C4-2B (cell line): ENCODE measurements around the gene REN.

Experiments used
- ZFX ChIP-seq: fragments of 450-650 bp; IDR thresholded peaks from 2 replicates; pipeline ENCODE4 v1.6.1; 2017
- TF ChIP-seq, protein P1 (sequence below): fragments of 450-650 bp; conservative IDR thresholded peaks from 2 replicates; pipeline ENCODE4 v1.5.1; 2017; ENCODE audit warnings: mild to moderate bottlenecking

DNA sequence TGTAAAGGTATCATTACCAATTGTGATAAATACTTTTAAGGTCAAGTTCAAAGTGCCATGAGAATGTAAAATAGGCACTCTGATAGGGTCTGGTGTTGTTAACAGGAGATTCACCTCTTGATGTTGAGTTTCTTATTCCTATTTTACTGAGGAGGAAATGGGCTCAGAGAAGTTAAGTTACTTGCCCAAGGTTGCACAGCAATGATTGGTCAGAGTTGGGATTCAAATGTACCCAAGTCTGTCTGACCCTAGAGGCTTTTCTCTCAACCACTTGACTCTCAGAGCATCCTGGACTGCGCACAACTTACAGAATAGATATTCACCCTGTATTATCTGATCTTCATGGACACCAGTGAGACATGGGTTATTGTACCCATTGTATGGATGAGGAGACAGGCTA, 59.3 kb downstream of the REN start:
- TF ChIP-seq, protein P1, sequence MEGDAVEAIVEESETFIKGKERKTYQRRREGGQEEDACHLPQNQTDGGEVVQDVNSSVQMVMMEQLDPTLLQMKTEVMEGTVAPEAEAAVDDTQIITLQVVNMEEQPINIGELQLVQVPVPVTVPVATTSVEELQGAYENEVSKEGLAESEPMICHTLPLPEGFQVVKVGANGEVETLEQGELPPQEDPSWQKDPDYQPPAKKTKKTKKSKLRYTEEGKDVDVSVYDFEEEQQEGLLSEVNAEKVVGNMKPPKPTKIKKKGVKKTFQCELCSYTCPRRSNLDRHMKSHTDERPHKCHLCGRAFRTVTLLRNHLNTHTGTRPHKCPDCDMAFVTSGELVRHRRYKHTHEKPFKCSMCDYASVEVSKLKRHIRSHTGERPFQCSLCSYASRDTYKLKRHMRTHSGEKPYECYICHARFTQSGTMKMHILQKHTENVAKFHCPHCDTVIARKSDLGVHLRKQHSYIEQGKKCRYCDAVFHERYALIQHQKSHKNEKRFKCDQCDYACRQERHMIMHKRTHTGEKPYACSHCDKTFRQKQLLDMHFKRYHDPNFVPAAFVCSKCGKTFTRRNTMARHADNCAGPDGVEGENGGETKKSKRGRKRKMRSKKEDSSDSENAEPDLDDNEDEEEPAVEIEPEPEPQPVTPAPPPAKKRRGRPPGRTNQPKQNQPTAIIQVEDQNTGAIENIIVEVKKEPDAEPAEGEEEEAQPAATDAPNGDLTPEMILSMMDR = no peak
- TF ChIP-seq ZFX = no peak
